Stimulated activated CD4-positive, alpha-beta T cell treated with anti-CD3 and anti-CD28 coated beads, Interleukin-2, amount 100 ng/mL, for 48 hours (primary cell): ENCODE measurements around the gene DNAJB13.
A peak's percentile ranks its signal among the peaks of the same experiment; 100 is the strongest.

Source experiments
- DNase-seq, 2 donors: peaks; one replicate each; pipeline ENCODE4 v3.0.0-alpha.2; 2020

Gene DNAJB13

GRCh38 chr11:74018331-74019005, 67.6 kb downstream of the DNAJB13 start:
- no peak for DNase-seq

- no peak for DNase-seq
Measured at GRCh38 chr11:74019104-74019738, 68.4 kb downstream of the DNAJB13 start.

- peak; percentile 61 for DNase-seq
Measured at GRCh38 chr11:74019860-74020259, 69.0 kb downstream of the DNAJB13 start.
